Activated CD4-positive, CD25-positive, alpha-beta regulatory T cell treated with anti-CD3 and anti-CD28 coated beads, Interleukin-2, amount 50 U/mL, for 72 hours (primary cell): Measurements from ENCODE around the gene SLC30A7.
"Not testable (repeated sequence)": the region's sequence is repeated elsewhere in the genome, so short reads cannot be mapped to it uniquely, and the experiment has no call there.

Experiments used
- DNase-seq: peaks from one replicate; pipeline ENCODE4 v3.0.0; 2021

Gene SLC30A7

DNA sequence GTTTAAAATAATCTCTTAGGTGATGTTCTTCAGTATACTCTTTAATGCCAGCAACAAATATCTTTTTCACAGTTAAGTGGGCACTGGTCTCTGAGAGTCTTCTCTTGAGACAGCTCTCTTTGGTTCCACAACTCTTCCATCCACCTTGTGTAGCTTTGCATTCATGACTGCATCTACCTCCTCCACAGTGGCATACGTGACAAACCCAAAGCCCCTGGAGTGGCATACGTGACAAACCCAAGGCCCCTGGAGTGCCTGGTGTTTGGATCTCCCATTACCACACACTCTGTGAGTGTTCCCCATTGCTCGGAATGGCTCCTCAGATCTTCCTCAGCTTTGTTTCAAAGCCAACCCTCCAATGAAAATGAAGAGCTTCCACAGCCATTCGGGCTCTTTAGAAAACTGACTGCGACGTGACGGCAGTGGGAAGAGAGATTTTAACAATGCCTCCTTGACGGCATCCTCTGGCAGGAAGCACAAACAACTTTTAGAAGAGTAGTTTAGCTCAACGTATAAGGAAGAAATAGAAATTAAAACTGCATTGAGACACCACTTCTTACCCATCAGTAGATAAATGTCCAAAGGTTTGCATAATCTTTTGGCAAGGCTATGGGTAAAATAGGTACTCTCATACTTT is 45.8 kb downstream of the SLC30A7 start:
- DNase-seq, result no peak

DNA sequence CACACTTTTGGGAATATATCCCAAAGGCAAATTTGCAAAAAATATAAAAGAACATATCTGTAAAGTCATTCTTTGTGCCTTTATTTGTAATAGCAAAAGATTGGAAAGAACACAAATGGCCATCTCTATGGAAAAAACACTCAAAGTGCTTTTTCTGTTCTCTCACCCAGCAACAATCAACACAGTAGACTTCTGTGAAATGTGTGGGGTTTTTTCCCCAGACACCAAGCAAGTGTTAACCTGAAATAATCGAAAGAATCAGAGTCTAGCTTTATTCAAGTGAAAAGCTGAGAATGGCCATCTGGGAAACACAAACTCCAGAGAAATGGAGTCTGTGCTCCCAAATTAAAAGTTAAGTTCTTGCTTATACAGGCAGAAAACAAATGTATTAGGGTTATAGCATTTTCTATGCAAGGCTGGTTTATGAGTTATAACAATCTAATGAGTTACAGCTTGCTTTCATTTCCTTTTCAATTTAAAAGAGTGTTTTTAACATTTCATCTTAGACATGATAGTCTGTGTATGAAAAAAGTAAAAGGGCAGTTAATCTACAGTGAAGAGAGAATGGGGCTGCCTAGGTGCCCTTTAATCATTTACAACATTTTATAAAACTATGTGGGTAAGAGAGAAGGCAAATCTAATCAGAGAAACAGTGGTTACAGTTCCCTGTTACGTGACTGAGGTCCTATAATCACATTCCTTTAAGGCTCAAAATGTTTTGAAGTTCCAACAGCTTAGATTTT is 46.6 kb downstream of the SLC30A7 start:
- no peak for DNase-seq

DNA sequence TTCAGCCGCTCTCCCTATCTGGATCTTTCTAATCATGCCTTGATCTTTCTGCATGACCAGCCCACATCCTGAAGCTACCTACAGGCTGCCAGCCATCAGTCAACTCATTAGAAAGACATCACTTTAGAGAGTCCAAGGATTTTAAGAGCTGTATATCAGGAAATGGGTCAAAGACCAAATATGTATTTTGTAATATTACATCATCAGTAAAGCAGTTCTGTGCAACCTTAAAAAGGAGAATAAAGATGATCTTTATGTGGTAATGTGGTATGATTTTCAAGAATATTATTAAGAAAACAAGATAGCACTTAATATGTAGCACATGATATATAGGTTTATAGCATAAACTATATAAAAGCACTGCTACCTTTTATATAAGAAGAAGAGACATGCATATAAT is 47.6 kb downstream of the SLC30A7 start:
- DNase-seq, result no peak

DNA sequence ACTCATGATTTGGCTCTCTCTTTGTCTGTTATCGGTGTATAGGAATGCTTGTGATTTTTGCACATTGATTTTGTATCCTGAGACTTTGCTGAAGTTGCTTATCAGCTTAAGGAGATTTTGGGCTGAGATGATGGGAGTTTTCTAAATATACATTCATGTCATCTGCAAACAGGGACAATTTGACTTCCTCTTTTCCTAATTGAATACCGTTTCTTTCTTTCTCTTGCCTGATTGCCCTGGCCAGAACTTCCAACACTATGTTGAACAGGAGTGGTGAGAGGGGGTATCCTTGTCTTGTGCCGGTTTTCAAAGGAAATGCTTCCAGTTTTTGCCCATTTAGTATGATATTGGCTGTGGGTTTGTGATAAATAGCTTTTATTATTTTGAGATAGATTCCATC is 50.2 kb downstream of the SLC30A7 start:
- DNase-seq, result not testable (repeated sequence)

DNA sequence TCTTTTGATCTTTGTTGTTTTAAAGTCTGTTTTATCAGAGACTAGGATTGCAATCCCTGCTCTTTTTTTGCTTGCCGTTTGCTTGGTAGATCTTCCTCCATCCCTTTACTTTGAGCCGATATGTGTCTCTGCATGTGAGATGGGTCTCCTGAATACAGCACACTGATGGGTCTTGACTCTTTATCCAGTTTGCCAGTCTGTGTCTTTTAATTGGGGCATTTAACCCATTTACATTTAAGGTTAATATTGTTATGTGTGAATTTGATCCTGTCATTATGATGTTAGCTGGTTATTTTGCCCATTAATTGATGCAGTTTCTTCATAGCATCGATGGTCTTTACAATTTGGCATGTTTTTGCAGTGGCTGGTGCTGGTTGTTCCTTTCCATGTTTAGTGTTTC is 51.9 kb downstream of the SLC30A7 start:
- not testable (repeated sequence) for DNase-seq

DNA sequence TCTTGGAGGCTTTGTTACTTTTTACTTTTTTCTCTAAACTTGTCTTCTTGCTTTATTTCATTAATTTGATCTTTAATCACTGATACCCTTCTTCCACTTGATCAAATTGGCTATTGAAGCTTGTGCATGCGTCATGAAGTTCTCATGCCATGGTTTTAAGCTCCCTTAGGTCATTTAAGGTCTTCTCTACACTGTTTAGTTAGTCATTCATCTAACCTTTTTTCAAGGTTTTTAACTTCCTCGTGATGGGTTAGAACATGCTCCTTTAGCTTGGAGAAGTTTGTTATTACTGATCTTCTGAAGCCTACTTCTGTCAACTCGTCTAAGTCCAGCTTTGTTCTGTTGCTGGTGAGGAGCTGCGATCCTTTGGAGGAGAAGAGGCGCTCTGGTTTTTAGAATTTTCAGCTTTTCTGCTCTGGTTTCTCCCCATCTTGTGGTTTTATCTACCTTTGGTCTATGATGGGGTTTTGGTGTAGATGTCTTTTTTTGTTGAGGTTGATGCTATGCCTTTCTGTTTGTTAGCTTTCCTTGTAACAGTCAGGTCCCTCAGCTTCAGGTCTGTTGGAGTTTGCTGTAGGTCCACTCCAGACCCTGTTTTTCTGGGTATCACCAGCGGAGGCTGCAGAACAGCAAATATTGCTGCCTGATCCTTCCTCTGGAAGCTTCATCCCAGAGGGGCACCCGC is 53.0 kb downstream of the SLC30A7 start:
- DNase-seq, result not testable (repeated sequence)

DNA sequence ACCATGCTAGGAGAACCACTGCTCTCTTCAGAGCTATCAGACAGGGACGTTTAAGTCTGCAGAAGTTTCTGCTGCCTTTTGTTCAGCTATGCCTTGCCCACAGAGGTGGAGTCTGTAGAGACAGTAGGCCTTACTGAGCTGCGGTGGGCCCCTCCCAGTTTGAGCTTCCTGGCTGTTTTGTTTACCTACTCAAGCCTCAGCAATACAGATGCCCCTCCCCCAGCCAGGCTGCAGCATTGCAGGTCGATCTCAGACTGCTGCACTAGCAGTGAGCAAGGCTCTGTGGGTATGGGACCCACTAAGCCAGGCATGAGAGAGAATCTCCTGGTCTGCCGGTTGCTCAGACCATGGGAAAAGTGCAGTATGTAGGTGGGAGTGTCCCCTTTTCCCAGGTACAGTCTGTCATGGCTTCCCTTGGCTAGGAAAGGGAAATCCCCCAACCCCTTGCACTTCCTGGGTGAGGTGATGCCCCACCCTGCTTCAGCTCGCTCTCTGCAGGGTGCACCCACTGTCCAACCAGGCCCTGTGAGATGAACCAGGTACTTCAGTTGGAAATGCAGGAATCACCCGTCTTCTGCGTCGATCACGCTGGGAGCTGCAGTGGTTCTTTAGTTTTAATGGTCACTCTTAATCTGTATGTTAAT is 53.7 kb downstream of the SLC30A7 start:
- peak; percentile 41 for DNase-seq

DNA sequence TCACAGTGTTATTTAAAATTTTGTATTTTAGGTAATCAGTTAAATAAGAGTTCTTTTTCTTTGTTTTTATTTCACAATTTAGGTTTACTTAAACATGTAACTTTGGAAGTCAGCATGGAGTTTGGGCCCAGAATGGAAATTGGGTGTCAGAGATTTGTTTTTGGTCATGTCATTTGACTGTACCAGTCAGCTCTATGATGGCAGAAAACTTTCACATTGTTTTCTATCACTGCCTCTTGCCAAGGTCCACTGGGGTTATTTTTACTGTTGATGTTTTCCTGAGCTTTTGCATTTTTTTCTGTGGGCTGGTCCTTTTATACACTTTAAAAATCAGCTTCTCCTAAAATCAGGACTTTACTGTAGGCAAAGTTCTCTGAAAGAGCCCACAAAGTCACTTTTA is 54.4 kb downstream of the SLC30A7 start:
- no peak for DNase-seq

DNA sequence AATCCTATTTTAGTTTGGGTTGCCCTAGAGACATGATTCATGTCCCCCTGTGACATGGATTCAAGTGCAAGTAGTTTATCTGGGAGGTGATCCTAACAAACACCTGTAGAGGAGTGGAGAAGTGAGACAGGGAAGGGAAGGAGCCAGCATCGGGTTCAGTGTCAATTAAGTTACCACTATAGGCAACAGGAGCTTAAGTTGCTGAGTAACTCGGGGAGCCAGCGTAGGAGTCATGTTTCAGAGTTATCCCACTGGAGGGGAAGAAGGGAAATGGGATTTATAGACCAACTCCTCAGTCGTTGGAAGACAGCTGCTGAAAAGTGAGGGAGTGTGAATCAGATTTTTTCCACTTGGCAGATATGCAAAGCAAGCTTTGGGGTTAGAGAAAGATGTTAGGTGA is 54.9 kb downstream of the SLC30A7 start:
- DNase-seq, result no peak

DNA sequence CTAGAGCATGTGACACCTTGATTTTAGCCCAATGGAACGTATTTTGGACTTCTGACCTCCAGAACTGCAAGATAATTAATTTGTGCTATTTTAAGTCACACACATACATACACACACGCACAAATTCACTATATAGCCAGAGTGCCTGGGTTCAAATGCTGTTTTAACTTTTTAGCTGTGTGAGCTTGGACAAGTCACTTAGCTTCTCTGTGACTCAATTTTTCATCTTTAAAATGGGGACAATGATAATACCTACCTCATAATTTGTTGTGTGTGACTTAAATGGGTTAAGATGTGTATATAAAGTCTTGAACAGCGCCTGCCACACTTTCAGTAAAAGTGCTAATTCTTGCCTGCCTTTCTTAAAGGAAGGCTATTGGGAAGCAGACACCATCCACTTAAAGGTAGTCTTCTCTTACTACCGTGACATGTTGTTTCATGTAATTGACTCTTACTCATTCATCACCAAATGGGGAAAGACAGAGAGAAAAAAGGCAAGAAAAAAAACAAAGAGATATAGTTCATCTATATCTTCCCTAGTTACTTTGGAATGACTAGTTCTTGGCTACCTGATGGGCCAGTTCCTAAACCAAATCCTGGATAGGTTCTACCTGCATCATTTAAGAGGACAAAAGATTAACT is 56.3 kb downstream of the SLC30A7 start:
- no peak for DNase-seq

DNA sequence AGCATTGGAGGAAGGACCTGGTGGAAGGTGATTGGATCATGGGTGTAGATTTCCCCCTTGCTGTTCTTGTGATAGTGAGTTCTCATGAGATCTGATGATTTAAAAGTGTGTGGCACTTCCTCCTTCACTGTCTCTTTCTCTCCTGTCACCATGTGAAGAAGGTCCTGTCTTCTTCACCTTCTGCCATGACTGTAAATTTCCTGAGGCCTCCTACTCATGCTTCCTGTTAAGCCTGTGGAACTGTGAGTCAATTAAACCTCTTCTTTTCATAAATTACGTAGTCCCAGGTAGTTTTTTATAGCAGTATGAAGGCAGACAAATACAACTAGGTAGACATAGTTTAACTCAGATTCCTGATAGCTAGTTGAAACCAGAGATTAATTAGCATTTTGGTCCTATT is 57.1 kb downstream of the SLC30A7 start:
- not testable (repeated sequence) for DNase-seq

DNA sequence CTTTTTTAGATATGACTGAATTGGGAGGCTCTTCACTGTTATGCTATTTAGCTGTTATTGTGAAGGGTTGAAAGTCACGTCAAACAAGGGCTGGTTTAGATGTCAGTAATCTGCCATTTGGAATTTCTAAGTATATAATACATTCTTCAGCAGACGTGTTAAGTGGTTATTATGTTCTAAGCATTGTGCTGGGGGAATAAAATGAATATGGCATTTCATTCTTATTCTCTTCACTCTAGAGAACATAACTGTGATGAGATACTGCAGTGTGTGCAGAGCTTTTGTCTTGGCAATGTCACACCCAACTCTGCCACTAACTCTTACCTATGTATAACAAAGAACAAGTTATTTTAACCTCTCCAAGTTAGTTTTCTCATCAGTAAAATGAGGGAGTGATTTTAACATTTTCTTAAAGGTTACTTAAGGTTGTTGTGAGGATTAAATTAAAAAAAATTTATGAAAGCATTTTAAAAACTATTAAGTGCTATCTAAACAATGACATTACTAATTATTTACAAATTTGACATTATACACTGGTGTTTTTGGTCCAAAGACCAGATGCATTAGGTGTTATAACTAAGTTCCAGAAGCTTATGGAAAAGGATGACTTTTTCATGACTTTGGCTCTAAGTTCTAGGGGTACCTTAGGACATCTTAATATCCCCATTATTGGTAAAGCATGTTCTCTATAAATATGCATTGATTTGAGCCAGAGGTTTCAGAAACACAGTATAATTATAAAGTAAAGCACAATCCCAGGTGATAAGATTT is 58.3 kb downstream of the SLC30A7 start:
- no peak for DNase-seq

DNA sequence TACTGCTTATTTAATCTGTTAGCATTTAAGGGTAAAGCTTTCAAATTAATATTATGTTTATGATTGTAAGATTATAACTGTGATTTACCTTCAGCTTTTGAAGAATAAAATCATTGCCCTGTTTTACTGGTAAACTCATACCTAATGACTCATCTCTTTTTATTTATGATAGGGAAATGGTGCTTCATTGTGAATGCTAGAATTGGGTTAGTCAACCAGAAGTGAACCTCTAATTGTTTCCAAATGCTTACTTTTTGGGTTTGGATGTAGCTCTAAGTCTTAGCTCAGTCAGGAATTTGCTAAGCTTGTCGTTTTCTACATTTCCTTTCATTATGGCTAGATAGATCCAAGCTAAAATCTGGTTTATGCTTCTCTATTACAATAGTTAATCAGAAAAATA is 59.4 kb downstream of the SLC30A7 start:
- DNase-seq, result no peak

DNA sequence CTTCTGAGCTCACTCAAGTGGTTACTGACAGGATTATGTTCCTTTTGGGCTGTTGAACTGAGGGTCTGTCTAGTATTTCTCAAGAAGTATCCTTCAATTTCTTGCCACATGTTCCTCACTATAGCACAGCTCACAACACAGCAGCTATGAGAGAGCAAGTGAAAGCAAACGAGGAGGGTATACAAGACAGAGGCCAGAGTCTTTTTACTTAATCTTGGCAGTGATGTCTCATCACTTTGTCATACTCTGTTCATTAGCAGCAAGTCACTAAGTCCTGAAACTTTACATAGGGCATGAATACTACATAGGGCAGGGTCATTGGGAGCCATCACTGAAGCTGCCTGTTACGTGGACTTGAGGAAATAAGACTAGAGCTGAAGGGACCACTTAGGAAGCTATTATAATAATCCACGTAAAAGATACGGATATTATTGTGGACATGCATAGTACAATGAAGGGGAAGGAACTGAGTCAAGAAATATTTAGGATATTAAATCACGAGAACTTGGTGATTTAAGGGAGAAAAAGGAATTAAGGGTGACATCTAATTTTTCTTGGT is 63.7 kb downstream of the SLC30A7 start:
- DNase-seq, result no peak

DNA sequence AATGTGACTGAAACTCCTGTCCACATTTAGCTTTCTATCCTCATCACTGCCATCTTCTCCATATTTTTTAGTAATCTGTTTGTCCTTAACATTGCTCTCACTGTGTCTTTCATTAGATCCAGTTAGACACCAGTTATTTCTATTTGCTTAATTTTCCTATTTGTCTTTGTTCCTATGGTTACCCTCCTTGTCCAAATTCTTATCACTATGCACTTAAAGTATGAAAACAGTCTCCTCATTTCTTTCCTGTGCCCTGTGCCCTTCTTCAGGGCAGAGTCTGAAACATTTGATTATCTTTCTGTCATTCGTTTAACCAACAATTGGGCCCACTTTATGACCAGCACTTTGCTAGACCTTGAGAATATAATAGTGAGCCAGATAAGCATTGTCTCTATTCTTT is 64.2 kb downstream of the SLC30A7 start:
- DNase-seq, result no peak

DNA sequence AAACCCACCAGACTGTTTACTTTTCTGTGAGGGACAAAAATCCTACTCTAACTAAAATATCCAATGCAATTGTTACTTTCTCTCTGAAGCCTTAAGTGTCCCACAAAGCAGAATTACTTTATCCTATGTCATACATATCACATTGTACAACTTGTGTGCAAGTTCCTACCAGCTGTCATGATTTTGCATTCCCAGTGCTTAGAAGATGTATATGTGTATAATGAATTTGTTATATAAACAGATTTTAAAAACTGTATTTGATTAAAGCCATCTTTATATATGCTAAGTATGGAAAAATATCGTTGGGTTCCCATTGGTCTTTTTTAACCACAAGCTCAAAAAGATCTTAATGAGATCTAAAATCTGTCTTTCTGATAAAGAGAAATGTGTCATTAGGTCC is 72.7 kb downstream of the SLC30A7 start:
- DNase-seq, result no peak

DNA sequence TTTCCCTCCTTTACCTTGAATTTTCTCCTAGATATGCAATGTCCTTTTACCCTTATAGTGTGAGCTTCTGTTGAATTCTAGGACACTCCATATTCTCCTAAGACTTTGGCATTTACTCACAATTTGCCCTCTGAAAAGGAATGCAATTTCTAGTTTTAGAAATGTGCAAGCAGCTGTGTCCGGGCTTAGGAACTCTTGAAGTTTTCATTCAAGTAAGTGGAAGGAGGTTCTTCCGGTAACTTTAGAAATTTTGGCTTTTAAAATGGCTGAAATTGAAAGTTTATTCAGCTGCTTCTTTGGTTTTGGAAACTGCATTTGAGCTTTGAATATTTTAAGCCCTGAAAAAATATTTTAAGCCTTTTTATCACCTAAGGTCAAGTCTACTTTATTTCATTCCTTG is 73.4 kb downstream of the SLC30A7 start:
- no peak for DNase-seq

DNA sequence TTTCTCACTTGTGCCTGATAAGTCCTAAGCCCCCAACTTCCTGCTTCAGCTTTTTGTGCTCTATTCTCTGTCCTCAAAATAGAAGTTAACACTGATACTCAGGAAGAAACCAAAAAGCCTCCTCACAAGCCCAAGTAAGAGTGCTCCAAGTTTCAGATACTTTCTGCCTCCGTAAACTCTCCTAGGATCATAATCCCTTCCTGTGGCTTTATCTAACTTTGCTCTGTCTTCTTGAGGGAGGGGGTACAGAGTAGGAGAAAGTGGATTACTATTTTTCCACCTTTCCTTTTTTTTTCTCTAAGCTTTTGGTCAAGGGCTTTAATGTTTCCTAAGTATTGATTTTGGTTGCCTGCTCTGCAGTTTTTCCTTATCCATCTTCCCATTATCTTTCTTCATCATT is 75.1 kb downstream of the SLC30A7 start:
- DNase-seq, result no peak

DNA sequence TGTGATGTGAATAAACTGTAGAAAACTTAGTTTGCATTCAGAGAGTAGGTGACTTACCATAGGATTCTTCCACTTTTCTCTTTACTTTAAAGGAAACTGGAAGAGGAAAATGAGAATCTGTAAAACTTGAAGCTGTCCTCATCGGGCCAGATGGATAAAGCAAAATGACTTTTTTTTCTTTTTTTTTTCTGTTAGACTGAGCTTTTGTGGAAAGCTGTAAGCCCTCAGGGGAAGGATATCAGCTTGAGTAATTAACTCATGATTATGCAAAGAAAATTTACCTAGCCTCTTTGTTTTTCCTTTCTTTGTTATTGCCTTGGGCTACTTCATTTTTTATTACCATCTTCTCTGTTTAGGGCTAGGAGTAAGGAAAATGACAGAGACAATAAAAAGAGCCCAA is 76.3 kb downstream of the SLC30A7 start:
- DNase-seq, result no peak

DNA sequence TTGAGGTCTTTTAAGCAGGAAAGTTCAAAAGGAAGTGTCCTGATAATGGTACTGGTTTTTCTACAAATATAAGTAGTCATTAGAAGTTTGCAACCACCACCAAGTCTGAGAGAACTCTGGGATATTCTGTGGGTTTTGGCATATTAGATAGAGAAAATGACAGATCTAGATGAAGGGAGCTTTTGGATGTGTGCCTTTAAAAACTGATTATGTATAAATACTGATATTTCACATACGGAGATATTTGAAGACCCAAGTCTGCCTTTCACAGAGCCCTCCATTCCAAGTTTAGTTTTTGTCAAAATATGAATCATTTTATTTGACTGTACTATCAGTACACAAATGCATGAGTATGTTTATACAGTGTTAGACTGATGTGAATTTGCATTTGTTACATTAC is 81.0 kb downstream of the SLC30A7 start:
- DNase-seq, result no peak

DNA sequence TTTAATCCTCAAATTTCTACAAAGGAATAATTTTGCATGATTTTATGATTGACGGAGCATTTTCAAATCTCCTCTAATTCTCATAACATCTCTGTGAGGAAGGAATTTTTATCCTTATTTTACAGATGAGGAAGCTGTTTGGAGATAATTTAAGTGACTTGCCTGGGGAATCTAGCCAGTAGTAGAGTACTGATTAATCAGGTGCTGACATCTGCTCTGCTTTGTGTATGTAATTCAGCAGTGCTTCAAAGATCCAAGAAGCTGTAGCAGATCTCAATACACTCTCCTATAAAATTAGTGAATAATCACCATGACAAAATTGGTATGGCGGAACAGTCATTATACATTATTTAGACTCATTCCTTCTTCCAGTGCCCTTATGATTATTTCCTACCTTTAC is 83.7 kb downstream of the SLC30A7 start:
- no peak for DNase-seq

DNA sequence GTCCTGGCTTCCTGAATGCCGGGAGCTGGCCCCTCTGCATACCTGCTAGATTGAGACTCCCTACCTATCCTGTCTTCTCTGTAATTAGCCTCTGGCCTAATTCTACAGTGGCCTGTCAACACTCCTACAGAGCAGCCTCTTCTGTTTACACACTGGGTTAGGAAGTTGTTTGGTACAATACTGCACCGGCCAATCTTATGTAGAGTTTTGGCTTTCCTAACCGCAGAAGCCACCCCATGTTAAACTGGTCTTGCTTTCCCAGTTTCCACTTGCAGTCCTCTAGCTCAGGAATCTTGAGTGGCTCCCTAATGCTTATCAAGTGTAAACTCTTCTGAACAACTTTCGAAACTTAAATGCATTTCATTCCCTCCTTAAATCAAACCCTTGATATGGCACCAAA is 86.9 kb downstream of the SLC30A7 start:
- DNase-seq, result no peak
